ENCODE data around the gene RNF43. TPM values are rescaled to one million over a fixed set of nuclear protein-coding genes. Genes with fewer than 3 reads are reported as not detected.

RNF43 gene
- total and polyA plus RNA-seq, 3 donors from 2014 or later, result 9.7 to 22.7 (median 15.6) TPM

DNA sequence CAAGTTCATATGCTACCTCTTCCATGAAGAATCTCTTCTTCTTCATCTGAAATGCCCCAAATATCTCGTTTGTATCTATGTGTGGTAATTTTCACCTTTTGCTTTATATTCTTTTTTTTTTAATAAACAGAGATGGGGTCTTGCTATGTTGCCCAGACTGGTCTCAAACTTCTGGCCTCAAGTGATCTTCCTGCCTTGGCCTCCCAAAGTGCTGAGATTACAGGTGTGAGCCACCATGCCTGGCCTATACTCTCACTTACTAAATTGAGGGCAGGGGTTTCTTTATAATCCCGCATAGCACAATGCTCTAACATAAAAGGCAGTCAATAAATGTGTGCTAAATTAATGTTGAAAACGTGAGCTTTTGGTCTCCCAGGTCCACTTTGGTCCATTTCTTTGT is 30.6 kb downstream of the RNF43 start:
- 81 to 91% methylated on average over 3 of the region's 3 CpGs for WGBS, 2 donors
- Histone ChIP-seq H3K36me3 (ENCODE audit: low read depth, missing control alignments) (no peaks in the 10 kb centered on the region), H3K27me3 (no peaks in the 10 kb centered on the region), H3K9me3 (no peaks in the 10 kb centered on the region), H3K27ac (no peak overlapping the region), H3K4me3 (no peak overlapping the region), H3K4me1 (peaks cover 10% of the 10 kb centered on the region)
- no peak for DNase-seq
- TF ChIP-seq, protein P1, sequence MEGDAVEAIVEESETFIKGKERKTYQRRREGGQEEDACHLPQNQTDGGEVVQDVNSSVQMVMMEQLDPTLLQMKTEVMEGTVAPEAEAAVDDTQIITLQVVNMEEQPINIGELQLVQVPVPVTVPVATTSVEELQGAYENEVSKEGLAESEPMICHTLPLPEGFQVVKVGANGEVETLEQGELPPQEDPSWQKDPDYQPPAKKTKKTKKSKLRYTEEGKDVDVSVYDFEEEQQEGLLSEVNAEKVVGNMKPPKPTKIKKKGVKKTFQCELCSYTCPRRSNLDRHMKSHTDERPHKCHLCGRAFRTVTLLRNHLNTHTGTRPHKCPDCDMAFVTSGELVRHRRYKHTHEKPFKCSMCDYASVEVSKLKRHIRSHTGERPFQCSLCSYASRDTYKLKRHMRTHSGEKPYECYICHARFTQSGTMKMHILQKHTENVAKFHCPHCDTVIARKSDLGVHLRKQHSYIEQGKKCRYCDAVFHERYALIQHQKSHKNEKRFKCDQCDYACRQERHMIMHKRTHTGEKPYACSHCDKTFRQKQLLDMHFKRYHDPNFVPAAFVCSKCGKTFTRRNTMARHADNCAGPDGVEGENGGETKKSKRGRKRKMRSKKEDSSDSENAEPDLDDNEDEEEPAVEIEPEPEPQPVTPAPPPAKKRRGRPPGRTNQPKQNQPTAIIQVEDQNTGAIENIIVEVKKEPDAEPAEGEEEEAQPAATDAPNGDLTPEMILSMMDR (IDR thresholded peaks at IDR 0.05), result no peak
- TF ChIP-seq POLR2A (IDR thresholded peaks at IDR 0.05), result no peak
- intact Hi-C loops (cut with DNase I; ENCODE audit: low total_unique reads), result no loop called here

DNA sequence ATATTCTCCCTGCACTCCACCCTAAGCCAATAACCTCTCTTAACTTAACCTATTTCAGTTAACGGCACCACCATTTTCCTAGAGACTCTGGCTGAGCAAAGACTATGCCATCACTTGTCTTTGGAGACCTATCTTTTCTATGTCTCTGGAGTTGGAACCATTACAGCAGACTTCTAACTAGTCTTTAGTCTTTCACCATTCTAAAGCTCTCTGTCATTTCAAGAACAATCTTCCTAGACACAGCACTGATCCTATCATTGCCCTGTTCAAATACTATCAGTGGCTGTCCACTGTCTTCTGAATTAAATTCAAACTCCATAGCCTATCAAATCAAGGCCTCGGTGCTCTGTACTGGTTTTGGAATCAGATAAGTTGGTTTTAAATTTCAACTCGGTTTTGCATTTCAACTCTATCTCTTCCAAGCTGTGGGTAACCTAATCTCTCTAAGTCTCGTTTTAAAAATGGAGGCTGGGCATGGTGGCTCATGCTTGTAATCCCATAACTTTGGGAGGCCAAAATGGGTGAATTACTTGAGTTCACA is 31.9 kb downstream of the RNF43 start:
- intact Hi-C loops (cut with DNase I; ENCODE audit: low total_unique reads), result no loop called here
- 59 to 75% methylated on average over 4 of the region's 4 CpGs for WGBS, 2 donors

DNA sequence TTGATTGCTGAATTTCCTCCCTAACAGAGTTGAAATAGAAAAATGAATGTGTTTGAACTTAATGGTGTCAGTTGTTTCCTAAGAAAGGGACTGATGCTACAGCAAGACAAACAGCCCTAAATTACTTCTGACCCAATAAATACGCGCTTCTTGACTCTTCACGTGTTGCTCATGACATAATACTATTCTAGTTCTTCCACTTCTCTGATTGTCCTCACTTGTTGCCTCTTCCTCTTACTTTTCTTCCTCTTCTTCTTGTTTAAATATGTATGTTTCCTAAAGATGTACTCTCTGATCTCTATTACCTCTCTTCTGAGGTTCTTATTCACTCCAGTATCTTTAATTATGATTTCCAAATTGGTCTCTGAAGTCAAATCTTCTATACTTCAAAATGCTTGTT is 32.4 kb downstream of the RNF43 start:
- Histone ChIP-seq H3K27me3 (no peaks in the 10 kb centered on the region), H3K4me3 (no peak overlapping the region), H3K27ac (no peak overlapping the region), H3K36me3 (ENCODE audit: low read depth, missing control alignments) (no peaks in the 10 kb centered on the region), H3K4me1 (peaks cover 4% of the 10 kb centered on the region), H3K9me3 (no peaks in the 10 kb centered on the region)
- TF ChIP-seq, protein P1 (IDR thresholded peaks at IDR 0.05), result no peak
- no peak for TF ChIP-seq POLR2A (IDR thresholded peaks at IDR 0.05)
- 80% methylated on average over 3 of the region's 3 CpGs for WGBS, 2 donors
- DNase-seq, result no peak
- intact Hi-C loops (cut with DNase I; ENCODE audit: low total_unique reads), result no loop called here

More for the DNA sequence above, 31.9 kb downstream of the RNF43 start:
- TF ChIP-seq POLR2A (IDR thresholded peaks at IDR 0.05), result no peak
- TF ChIP-seq, protein P1 (IDR thresholded peaks at IDR 0.05), result no peak
- Histone ChIP-seq H3K4me1 (peaks cover 4% of the 10 kb centered on the region), H3K36me3 (ENCODE audit: low read depth, missing control alignments) (no peaks in the 10 kb centered on the region), H3K9me3 (no peaks in the 10 kb centered on the region), H3K27ac (no peak overlapping the region), H3K27me3 (no peaks in the 10 kb centered on the region), H3K4me3 (no peak overlapping the region)
- no peak for DNase-seq

DNA sequence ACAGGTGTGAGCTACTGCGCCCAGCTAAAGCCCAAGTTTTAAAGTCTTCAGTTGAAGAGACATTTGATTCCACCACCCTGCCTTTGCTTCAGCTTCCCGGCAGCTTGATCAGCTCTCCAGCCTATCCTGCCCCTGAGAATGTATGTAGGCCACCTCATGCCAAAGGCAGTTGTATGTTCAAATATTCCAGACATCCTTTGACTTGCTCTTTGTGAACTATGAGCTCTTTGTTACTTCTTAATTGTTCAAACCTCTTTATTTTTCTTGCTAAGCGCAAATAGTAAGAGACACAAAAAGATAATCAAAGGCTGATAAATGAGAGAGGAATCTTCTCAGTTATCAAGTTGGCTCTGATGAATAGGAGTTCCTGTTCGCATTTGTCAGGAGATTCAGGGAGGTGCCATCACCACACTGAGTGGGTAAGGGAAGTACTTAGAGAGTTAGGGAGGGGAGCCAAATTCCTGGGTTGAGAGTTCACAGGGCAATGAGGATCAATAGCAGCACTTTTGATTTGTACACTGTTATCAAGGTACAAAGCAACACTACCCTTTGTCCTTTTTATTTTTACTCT is 33.4 kb downstream of the RNF43 start:
- Histone ChIP-seq H3K27me3 (no peaks in the 10 kb centered on the region), H3K4me1 (peaks cover 4% of the 10 kb centered on the region), H3K36me3 (ENCODE audit: low read depth, missing control alignments) (no peaks in the 10 kb centered on the region), H3K9me3 (no peaks in the 10 kb centered on the region), H3K27ac (no peak overlapping the region), H3K4me3 (no peak overlapping the region)
- WGBS, 2 donors, result 60 to 78% methylated on average over 4 of the region's 4 CpGs
- intact Hi-C loops (cut with DNase I; ENCODE audit: low total_unique reads), result no loop called here
- TF ChIP-seq, protein P1 (IDR thresholded peaks at IDR 0.05), result no peak
- no peak for TF ChIP-seq POLR2A (IDR thresholded peaks at IDR 0.05)
- no peak for DNase-seq

DNA sequence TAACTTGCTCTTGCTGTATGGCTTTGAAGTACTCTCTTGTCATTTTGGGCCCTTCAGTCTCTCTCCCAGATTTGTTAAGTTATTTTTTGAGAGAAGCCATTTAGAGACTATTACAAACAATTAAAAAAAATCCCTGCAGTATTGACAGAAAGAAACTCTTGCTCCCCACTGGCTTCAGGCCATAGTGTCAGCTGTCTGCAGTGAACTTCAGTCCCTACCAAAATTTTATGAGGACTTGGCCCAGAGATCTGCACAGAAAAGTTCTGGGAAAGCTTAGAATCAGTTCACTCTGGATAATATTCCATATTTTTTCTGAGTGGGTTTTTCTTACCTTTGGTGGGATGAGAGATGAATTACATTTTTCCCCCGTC is 34.5 kb downstream of the RNF43 start:
- Histone ChIP-seq H3K27ac (no peak overlapping the region), H3K9me3 (no peaks in the 10 kb centered on the region), H3K27me3 (no peaks in the 10 kb centered on the region), H3K36me3 (ENCODE audit: low read depth, missing control alignments) (no peaks in the 10 kb centered on the region), H3K4me3 (no peak overlapping the region), H3K4me1 (peaks cover 4% of the 10 kb centered on the region)
- no peak for DNase-seq
- TF ChIP-seq POLR2A (IDR thresholded peaks at IDR 0.05), result no peak
- TF ChIP-seq, protein P1 (IDR thresholded peaks at IDR 0.05), result no peak
- 89 to 92% methylated on average over 1 of the region's 1 CpG for WGBS, 2 donors
- intact Hi-C loops (cut with DNase I; ENCODE audit: low total_unique reads), result no loop called here
